ENCODE results near the gene CA10.

CA10 gene

DNA sequence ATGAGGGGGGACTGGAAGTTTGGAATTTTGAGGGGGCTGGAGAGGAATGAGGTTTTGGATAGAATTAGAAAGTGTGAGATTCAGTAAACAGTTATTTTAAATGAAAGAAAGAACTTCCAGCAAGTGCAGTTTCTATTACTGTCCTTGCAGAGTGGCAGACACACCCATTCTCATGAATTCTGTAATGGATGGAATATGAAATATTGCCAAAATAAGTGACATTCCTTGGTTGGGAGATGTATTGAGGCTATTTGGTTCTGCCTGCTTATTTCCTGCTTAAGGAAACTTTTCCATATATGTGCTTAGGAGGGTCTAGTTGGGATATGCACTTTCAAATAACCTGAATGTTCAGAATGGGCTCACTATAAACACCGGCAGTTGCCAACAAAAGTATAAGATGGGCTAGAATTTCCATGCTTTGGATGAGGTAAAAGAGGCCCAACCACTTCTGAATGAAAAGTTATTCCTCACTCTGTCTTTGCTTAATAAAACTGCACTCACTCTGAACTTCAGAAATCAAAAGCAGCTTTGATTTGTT lies 434.4 kb downstream of the CA10 start:
- Histone ChIP-seq H4K20me1 (ENCODE audit: low read depth, low read length) (no peaks in the 10 kb centered on the region), H3K36me3 (ENCODE audit: low read length) (no peaks in the 10 kb centered on the region), H3K9ac (ENCODE audit: low read length) (no peak overlapping the region), H3K4me3 (ENCODE audit: insufficient read depth, low read length, poor library complexity, severe bottlenecking) (no peak overlapping the region), H3K9me2 (replicated peaks; ENCODE audit: insufficient read depth, low read length) (no peaks in the 10 kb centered on the region), H3K4me2 (ENCODE audit: low read depth, low read length, poor library complexity, severe bottlenecking) (no peak overlapping the region), H3F3A (ENCODE audit: insufficient read depth) (no peaks in the 10 kb centered on the region), H3K27me3 (ENCODE audit: low read length) (no peaks in the 10 kb centered on the region), H3K9me3 (ENCODE audit: insufficient read depth, low read length) (no peaks in the 10 kb centered on the region), H2AFZ (ENCODE audit: low read depth, low read length, severe bottlenecking) (no peak overlapping the region), H3K79me2 (ENCODE audit: insufficient read depth, low read length) (no peaks in the 10 kb centered on the region), H3K27ac (ENCODE audit: low read depth, low read length) (no peak overlapping the region)
- TF ChIP-seq, protein P1, sequence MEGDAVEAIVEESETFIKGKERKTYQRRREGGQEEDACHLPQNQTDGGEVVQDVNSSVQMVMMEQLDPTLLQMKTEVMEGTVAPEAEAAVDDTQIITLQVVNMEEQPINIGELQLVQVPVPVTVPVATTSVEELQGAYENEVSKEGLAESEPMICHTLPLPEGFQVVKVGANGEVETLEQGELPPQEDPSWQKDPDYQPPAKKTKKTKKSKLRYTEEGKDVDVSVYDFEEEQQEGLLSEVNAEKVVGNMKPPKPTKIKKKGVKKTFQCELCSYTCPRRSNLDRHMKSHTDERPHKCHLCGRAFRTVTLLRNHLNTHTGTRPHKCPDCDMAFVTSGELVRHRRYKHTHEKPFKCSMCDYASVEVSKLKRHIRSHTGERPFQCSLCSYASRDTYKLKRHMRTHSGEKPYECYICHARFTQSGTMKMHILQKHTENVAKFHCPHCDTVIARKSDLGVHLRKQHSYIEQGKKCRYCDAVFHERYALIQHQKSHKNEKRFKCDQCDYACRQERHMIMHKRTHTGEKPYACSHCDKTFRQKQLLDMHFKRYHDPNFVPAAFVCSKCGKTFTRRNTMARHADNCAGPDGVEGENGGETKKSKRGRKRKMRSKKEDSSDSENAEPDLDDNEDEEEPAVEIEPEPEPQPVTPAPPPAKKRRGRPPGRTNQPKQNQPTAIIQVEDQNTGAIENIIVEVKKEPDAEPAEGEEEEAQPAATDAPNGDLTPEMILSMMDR (IDR thresholded peaks at IDR 0.05; ENCODE audit: insufficient read depth, low read length, poor library complexity, severe bottlenecking), result no peak
- TF ChIP-seq EZH2phosphoT487 (conservative IDR thresholded peaks at IDR 0.05; ENCODE audit: low read length), result no peak

DNA sequence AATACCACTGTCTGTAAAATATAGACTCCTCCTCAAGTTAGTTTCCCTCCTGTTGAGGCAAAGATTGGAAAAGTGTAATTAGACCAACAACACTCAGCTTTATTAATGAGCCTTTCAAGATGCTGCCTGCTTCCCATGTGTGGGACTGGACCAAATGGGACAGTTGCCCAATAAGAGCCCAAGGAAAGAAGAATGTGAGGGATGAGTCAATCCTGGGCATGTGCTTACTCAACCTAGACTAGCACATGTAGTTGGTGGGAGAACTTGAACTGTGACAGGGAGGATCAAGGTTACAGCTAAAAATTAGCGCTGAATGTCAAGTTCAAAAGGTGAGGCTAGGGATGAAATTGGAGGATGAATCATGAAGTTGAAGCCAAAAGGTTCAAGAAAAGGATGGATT lies 435.5 kb downstream of the CA10 start:
- Histone ChIP-seq H3K4me3 (ENCODE audit: insufficient read depth, low read length, poor library complexity, severe bottlenecking) (no peak overlapping the region), H3K9me2 (replicated peaks; ENCODE audit: insufficient read depth, low read length) (no peaks in the 10 kb centered on the region), H3F3A (ENCODE audit: insufficient read depth) (no peaks in the 10 kb centered on the region), H4K20me1 (ENCODE audit: low read depth, low read length) (no peaks in the 10 kb centered on the region), H3K79me2 (ENCODE audit: insufficient read depth, low read length) (no peaks in the 10 kb centered on the region), H3K9me3 (ENCODE audit: insufficient read depth, low read length) (no peaks in the 10 kb centered on the region), H2AFZ (ENCODE audit: low read depth, low read length, severe bottlenecking) (no peak overlapping the region), H3K36me3 (ENCODE audit: low read length) (no peaks in the 10 kb centered on the region), H3K9ac (ENCODE audit: low read length) (no peak overlapping the region), H3K27me3 (ENCODE audit: low read length) (no peaks in the 10 kb centered on the region), H3K4me2 (ENCODE audit: low read depth, low read length, poor library complexity, severe bottlenecking) (no peak overlapping the region), H3K27ac (ENCODE audit: low read depth, low read length) (no peak overlapping the region)
- TF ChIP-seq, protein P1 (IDR thresholded peaks at IDR 0.05; ENCODE audit: insufficient read depth, low read length, poor library complexity, severe bottlenecking), result no peak
- TF ChIP-seq EZH2phosphoT487 (conservative IDR thresholded peaks at IDR 0.05; ENCODE audit: low read length), result no peak

DNA sequence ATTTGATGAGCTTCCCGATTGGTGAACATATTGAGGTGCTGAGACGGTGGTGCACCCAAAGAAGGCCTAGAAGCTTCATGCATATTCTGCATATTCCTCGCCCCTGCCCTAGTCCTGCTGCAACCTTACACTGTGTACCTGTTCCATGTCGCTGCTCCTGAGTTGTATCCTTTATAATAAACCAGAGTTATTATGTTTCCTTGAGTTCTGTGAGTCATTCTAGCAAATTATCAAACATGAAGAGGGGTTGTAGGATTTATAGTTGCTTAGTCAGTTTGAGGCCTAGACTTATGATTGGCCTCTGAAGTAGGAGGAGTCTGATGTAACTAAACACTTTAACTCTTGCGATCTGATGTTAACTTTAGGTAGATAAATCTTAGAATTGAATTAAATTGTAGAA lies 436.8 kb downstream of the CA10 start:
- H3K4me3 ChIP-seq (ENCODE audit: insufficient read depth, low read length, poor library complexity, severe bottlenecking), result no peak overlapping the region
- no peak overlapping the region for H2AFZ ChIP-seq (ENCODE audit: low read depth, low read length, severe bottlenecking)
- H3K9me3 ChIP-seq (ENCODE audit: insufficient read depth, low read length), result no peaks in the 10 kb centered on the region
- H3K79me2 ChIP-seq (ENCODE audit: insufficient read depth, low read length), result no peaks in the 10 kb centered on the region
- H3K9ac ChIP-seq (ENCODE audit: low read length), result no peak overlapping the region
- no peaks in the 10 kb centered on the region for H3K36me3 ChIP-seq (ENCODE audit: low read length)
- no peaks in the 10 kb centered on the region for H3K27me3 ChIP-seq (ENCODE audit: low read length)
- no peak overlapping the region for H3K27ac ChIP-seq (ENCODE audit: low read depth, low read length)
- no peaks in the 10 kb centered on the region for H3K9me2 ChIP-seq (replicated peaks; ENCODE audit: insufficient read depth, low read length)
- H3F3A ChIP-seq (ENCODE audit: insufficient read depth), result no peaks in the 10 kb centered on the region
- no peaks in the 10 kb centered on the region for H4K20me1 ChIP-seq (ENCODE audit: low read depth, low read length)
- TF ChIP-seq, protein P1 (IDR thresholded peaks at IDR 0.05; ENCODE audit: insufficient read depth, low read length, poor library complexity, severe bottlenecking), result no peak
- no peak for TF ChIP-seq EZH2phosphoT487 (conservative IDR thresholded peaks at IDR 0.05; ENCODE audit: low read length)
- H3K4me2 ChIP-seq (ENCODE audit: low read depth, low read length, poor library complexity, severe bottlenecking), result no peak overlapping the region

Measured in SU-DHL-6 (cell line).